Left ventricle myocardium inferior (tissue), 1 donor: ENCODE measurements around the gene IRF2BP1. TPM values are rescaled to one million over a fixed set of nuclear protein-coding genes. Genes with fewer than 3 reads are reported as not detected.
A peak's percentile ranks its signal among the peaks of the same experiment; 100 is the strongest.
"Not testable (repeated sequence)": the region's sequence is repeated elsewhere in the genome, so short reads cannot be mapped to it uniquely, and the experiment has no call there.

ENCODE experiments used
- DNase-seq: peaks from one replicate; pipeline ENCODE4 v3.0.0-alpha.2; 2020
- H3K27ac ChIP-seq: fragments of 200-600 bp; replicated peaks from 2 replicates; pipeline ENCODE4 v1.8.0; 2021
- H3K27me3 ChIP-seq: fragments of 200-600 bp; 2 replicates; pipeline ENCODE4 v1.8.0; 2021; ENCODE audit warnings: low read depth
- H3K36me3 ChIP-seq: fragments of 200-600 bp; 2 replicates; pipeline ENCODE4 v1.8.0; 2021
- H3K4me1 ChIP-seq: fragments of 200-600 bp; 2 replicates; pipeline ENCODE4 v1.8.0; 2021
- H3K4me3 ChIP-seq: fragments of 200-600 bp; 2 replicates; pipeline ENCODE4 v1.8.0; 2021; ENCODE audit warnings: mild to moderate bottlenecking, moderate library complexity
- H3K9me3 ChIP-seq: fragments of 200-600 bp; replicated peaks from 2 replicates; pipeline ENCODE4 v1.8.0; 2021
- intact Hi-C: fragments of 100-400 bp; cut with micrococcal nuclease; formaldehyde crosslinking; loops from one replicate; pipeline ENCODE4 v1.11.0; 2022
- total RNA-seq: library from RNA; stranded (reverse); fragmentation: NEBNext Ultra II Directional; extraction: Animal tissue kit (Norgen Biotek cat#: 25700); gene quantifications from one replicate; pipeline ENCODE4 v1.2.1, GENCODE V29; 2021
- TF ChIP-seq, protein P1 (sequence below): fragments of 200-600 bp; IDR thresholded peaks from 2 replicates; pipeline ENCODE4 v1.8.0; 2021; ENCODE audit warnings: antibody characterized with exemption, mild to moderate bottlenecking, borderline replicate concordance
- donor health status: DM: no; HTN: yes; CAD: no; lungs with severe emphysema.

The IRF2BP1 gene
- total RNA-seq, 1 donor from 2014 or later: 18.5 TPM

DNA sequence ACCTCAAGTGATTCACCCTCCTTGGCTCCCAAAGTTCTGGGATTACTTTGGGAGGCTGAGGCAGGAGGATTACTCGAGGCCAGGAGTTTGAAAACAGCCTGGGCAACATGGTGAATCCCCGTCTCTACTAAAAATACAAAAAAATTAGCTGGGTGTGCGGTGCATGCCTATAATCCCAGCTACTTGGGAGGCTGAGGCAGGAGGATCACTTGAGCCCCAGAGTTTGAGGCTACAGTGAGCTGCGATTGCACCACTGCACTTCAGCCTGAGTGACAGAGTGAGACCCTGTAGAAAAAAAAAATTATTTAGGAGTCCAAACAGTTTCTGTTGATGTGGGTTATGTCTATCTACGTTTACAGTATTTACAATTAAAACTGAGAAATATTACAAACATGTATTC, 15.1 kb downstream of the IRF2BP1 start:
- peaks cover 17% of the 10 kb centered on the region for H3K27me3 ChIP-seq
- no peaks in the 10 kb centered on the region for H3K36me3 ChIP-seq
- no peak overlapping the region for H3K4me3 ChIP-seq
- no peaks in the 10 kb centered on the region for H3K4me1 ChIP-seq
- no peaks in the 10 kb centered on the region for H3K9me3 ChIP-seq
- intact Hi-C loops: no loop called here
- DNase-seq: no peak
- TF ChIP-seq, protein P1, sequence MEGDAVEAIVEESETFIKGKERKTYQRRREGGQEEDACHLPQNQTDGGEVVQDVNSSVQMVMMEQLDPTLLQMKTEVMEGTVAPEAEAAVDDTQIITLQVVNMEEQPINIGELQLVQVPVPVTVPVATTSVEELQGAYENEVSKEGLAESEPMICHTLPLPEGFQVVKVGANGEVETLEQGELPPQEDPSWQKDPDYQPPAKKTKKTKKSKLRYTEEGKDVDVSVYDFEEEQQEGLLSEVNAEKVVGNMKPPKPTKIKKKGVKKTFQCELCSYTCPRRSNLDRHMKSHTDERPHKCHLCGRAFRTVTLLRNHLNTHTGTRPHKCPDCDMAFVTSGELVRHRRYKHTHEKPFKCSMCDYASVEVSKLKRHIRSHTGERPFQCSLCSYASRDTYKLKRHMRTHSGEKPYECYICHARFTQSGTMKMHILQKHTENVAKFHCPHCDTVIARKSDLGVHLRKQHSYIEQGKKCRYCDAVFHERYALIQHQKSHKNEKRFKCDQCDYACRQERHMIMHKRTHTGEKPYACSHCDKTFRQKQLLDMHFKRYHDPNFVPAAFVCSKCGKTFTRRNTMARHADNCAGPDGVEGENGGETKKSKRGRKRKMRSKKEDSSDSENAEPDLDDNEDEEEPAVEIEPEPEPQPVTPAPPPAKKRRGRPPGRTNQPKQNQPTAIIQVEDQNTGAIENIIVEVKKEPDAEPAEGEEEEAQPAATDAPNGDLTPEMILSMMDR: no peak
- H3K27ac ChIP-seq: no peak overlapping the region

DNA sequence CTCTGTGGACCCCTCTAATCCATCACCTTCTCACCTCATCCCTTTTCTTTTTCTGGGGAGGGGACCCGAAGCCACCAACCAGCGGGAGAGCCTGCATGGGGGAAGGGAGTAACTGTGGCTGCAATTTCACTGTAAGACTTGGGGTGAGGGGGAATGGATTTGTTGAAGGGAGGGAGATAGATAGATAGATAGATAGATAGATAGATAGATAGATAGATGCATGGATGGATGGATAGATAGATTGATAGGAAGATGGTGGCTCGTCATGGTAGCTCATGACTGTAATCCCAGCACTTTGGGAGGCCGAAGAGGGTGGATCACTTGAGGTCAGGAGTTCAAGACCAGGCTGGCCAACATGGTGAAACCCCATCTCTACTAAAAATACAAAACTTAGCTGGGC, 18.7 kb downstream of the IRF2BP1 start:
- H3K9me3 ChIP-seq, intact Hi-C loops, H3K36me3 ChIP-seq, H3K4me3 ChIP-seq, DNase-seq, H3K27ac ChIP-seq: not testable (repeated sequence)
- H3K4me1 ChIP-seq: peaks cover 21% of the 10 kb centered on the region
- H3K27me3 ChIP-seq: peaks cover 40% of the 10 kb centered on the region

GRCh38 chr19:45866400-45867176, 19.4 kb downstream of the IRF2BP1 start:
- DNase-seq: no peak
- Histone ChIP-seq H3K27ac (no peak overlapping the region), H3K4me1 (peaks cover 27% of the 10 kb centered on the region), H3K36me3 (no peaks in the 10 kb centered on the region), H3K4me3 (no peak overlapping the region), H3K27me3 (peaks cover 40% of the 10 kb centered on the region), H3K9me3 (no peaks in the 10 kb centered on the region)
- intact Hi-C loops: no loop called here
- TF ChIP-seq, protein P1: no peak

- peaks cover 38% of the 10 kb centered on the region for H3K4me1 ChIP-seq
- TF ChIP-seq, protein P1: no peak
- no peaks in the 10 kb centered on the region for H3K9me3 ChIP-seq
- H3K4me3 ChIP-seq: no peak overlapping the region
- DNase-seq: no peak
- H3K36me3 ChIP-seq: peaks cover 5% of the 10 kb centered on the region
- no peak overlapping the region for H3K27ac ChIP-seq
- H3K27me3 ChIP-seq: peaks cover 40% of the 10 kb centered on the region
- intact Hi-C loops: no loop called here
Observed at GRCh38 chr19:45865269-45865948, 20.5 kb downstream of the IRF2BP1 start.

GRCh38 chr19:45864629-45865082, 21.3 kb downstream of the IRF2BP1 start:
- no peak for DNase-seq
- H3K9me3 ChIP-seq: no peaks in the 10 kb centered on the region
- no peak overlapping the region for H3K27ac ChIP-seq
- TF ChIP-seq, protein P1: no peak
- H3K36me3 ChIP-seq: peaks cover 11% of the 10 kb centered on the region
- intact Hi-C loops: no loop called here
- peaks cover 38% of the 10 kb centered on the region for H3K4me1 ChIP-seq
- H3K27me3 ChIP-seq: peaks cover 40% of the 10 kb centered on the region
- H3K4me3 ChIP-seq: peak overlapping the region; percentile 98
